Measurements from ENCODE around the gene CHD2.

CHD2 gene

GRCh38 chr15:92885224-92886041 lies 14.7 kb upstream of the CHD2 start:
- no peak for DNase-seq (ENCODE audit: low spot score)

GRCh38 chr15:92886042-92886537 lies 14.0 kb upstream of the CHD2 start:
- no peak for DNase-seq (ENCODE audit: low spot score)

GRCh38 chr15:92886815-92887214 lies 13.3 kb upstream of the CHD2 start:
- no peak for DNase-seq (ENCODE audit: low spot score)

GRCh38 chr15:92887869-92888268 lies 12.3 kb upstream of the CHD2 start:
- DNase-seq (ENCODE audit: low spot score), result no peak

GRCh38 chr15:92889390-92890107 lies 10.6 kb upstream of the CHD2 start:
- DNase-seq (ENCODE audit: low spot score), result no peak

- no peak for DNase-seq (ENCODE audit: low spot score)
Measured at GRCh38 chr15:92891533-92892200, 8.5 kb upstream of the CHD2 start.

- DNase-seq (ENCODE audit: low spot score), result no peak
Measured at GRCh38 chr15:92892201-92892555, 7.9 kb upstream of the CHD2 start.

GRCh38 chr15:92893200-92893599 lies 6.9 kb upstream of the CHD2 start:
- no peak for DNase-seq (ENCODE audit: low spot score)

GRCh38 chr15:92896561-92896960 lies 3.6 kb upstream of the CHD2 start:
- DNase-seq (ENCODE audit: low spot score), result no peak

- DNase-seq (ENCODE audit: low spot score), result no peak
Measured at GRCh38 chr15:92897620-92898019, 2.5 kb upstream of the CHD2 start.

- DNase-seq (ENCODE audit: low spot score), result no peak
Measured at GRCh38 chr15:92898988-92899582, 1.0 kb upstream of the CHD2 start.

GRCh38 chr15:92899601-92899947 lies 550 bp upstream of the CHD2 start:
- no peak for DNase-seq (ENCODE audit: low spot score)

- no peak for DNase-seq (ENCODE audit: low spot score)
Measured at GRCh38 chr15:92900731-92901071, 577 bp downstream of the CHD2 start.

GRCh38 chr15:92901072-92901761 lies 1.1 kb downstream of the CHD2 start:
- no peak for DNase-seq (ENCODE audit: low spot score)

- no peak for DNase-seq (ENCODE audit: low spot score)
Measured at GRCh38 chr15:92901995-92902394, 1.9 kb downstream of the CHD2 start.

GRCh38 chr15:92902737-92903593 lies 2.8 kb downstream of the CHD2 start:
- no peak for DNase-seq (ENCODE audit: low spot score)

GRCh38 chr15:92903631-92903965 lies 3.5 kb downstream of the CHD2 start:
- no peak for DNase-seq (ENCODE audit: low spot score)

- peak; percentile 98 for DNase-seq (ENCODE audit: low spot score)
Measured at GRCh38 chr15:92903966-92904721, 4.0 kb downstream of the CHD2 start.

GRCh38 chr15:92904722-92905571 lies 4.8 kb downstream of the CHD2 start:
- DNase-seq (ENCODE audit: low spot score), result no peak

- no peak for DNase-seq (ENCODE audit: low spot score)
Measured at GRCh38 chr15:92906020-92906419, 5.9 kb downstream of the CHD2 start.
